K562 (cell line): Measurements from ENCODE around the gene UNC93B1. TPM values are rescaled to one million over a fixed set of nuclear protein-coding genes. Genes with fewer than 3 reads are reported as not detected.

ENCODE experiments used
- ATF1 ChIP-seq, 2 experiments: fragments of 450-650 bp in 1 of 2; IDR thresholded peaks; 2 replicates each; pipeline ENCODE4 v1.6.1; 2016; ENCODE audit warnings: missing compliant biosample characterization in 1 of 2, missing genetic modification characterization in 1 of 2
- BCOR ChIP-seq: fragments of 450-650 bp; IDR thresholded peaks from 2 replicates; pipeline ENCODE4 v1.6.1; 2016
- ID3 ChIP-seq, 2 experiments: fragments of 250-450 bp in 1 of 2; fragments of 450-650 bp in 1 of 2; sonication (Bioruptor Pico) in 1 of 2; IDR thresholded peaks; 2 replicates each; pipeline versions ENCODE4 v1.6.1 to v1.8.0; 2016 to 2021; ENCODE audit warnings: mild to moderate bottlenecking in 2 of 2, moderate library complexity in 2 of 2, missing compliant biosample characterization in 1 of 2, missing genetic modification characterization in 1 of 2
- MBD1 ChIP-seq: fragments of 250-450 bp; sonication (Bioruptor Pico); IDR thresholded peaks from 2 replicates; pipeline ENCODE4 v1.8.0; 2022; ENCODE audit warnings: inconsistent platforms
- MTA1 ChIP-seq: fragments of 450-650 bp; IDR thresholded peaks from 2 replicates; pipeline ENCODE4 v1.6.1; 2017; ENCODE audit warnings: borderline replicate concordance
- NFE2 ChIP-seq: IDR thresholded peaks from 2 replicates; pipeline ENCODE4 v1.6.1; 2014; ENCODE audit warnings: antibody characterized with exemption, low read depth
- NR2C1 ChIP-seq, 2 experiments: fragments of 450-650 bp; IDR thresholded peaks; 2 replicates each; pipeline ENCODE4 v1.6.1; 2017; ENCODE audit warnings: mild to moderate bottlenecking in 2 of 2, antibody characterized with exemption in 1 of 2, inconsistent platforms in 1 of 2, missing compliant biosample characterization in 1 of 2, missing genetic modification characterization in 1 of 2
- PRMT5 ChIP-seq: sonication (generic); formaldehyde crosslinking; IDR thresholded peaks from 2 replicates; pipeline ENCODE4 v1.5.0; 2020; ENCODE audit warnings: missing genetic modification reagents
- RBM39 ChIP-seq: fragments of 200-400 bp; formaldehyde crosslinking; optimal IDR thresholded peaks from 2 replicates; pipeline ENCODE3; 2018; ENCODE audit warnings: low read depth, low read length
- RCOR1 ChIP-seq, 2 experiments: IDR thresholded peaks; 2 replicates each; pipeline ENCODE4 v1.6.1; 2012; ENCODE audit warnings: low read depth in 2 of 2, low read length in 2 of 2, borderline replicate concordance in 1 of 2, improper control_type of control experiment in 1 of 2
- TBL1XR1 ChIP-seq, 2 experiments: IDR thresholded peaks; 2 replicates each; pipeline ENCODE4 v1.6.1; 2012; ENCODE audit warnings: improper control_type of control experiment in 2 of 2, low read length in 2 of 2, mild to moderate bottlenecking in 1 of 2
- TEAD1 ChIP-seq, 2 experiments: fragments of 450-650 bp in 1 of 2; sonication (generic) in 1 of 2; formaldehyde crosslinking; IDR thresholded peaks; 2 replicates each; pipeline versions ENCODE4 v1.4.0 to v1.8.0; 2020 to 2022; ENCODE audit warnings: mild to moderate bottlenecking in 2 of 2, missing genetic modification reagents in 1 of 2
- VEZF1 ChIP-seq: fragments of 200-800 bp; sonication (Bioruptor generic); IDR thresholded peaks from 2 replicates; pipeline ENCODE4 v1.6.1; 2017; ENCODE audit warnings: missing genetic modification characterization, missing compliant biosample characterization
- ZNF133 ChIP-seq: fragments of 250-450 bp; sonication (Bioruptor Pico); IDR thresholded peaks from 2 replicates; pipeline ENCODE4 v1.4.0; 2020; ENCODE audit warnings: mild to moderate bottlenecking
- ZNF436 ChIP-seq: fragments of 250-450, 450-650 bp; sonication (Bioruptor Pico); formaldehyde crosslinking; IDR thresholded peaks from 2 replicates; pipeline ENCODE4 v1.7.0; 2020; ENCODE audit warnings: mild to moderate bottlenecking
- ZNF717 ChIP-seq: fragments of 250-450 bp; sonication (Bioruptor Pico); IDR thresholded peaks from 2 replicates; pipeline ENCODE4 v1.5.0; 2021
- polyA plus RNA-seq, 8 experiments: library from polyadenylated mRNA; depleted of rRNA in 4 of 8; stranded (reverse) in 5 of 8; unstranded in 3 of 8; fragments of >200 nt; fragmentation: Nextera tagmentation in 2 of 8; fragmentation: Illumina TruSeq in 1 of 8; extraction: Ambion mirVana in 2 of 8; extraction: Trizol in 1 of 8; gene quantifications; 2 replicates each; pipeline versions ENCODE4 v1.2.1 to v1.2.3, GENCODE V29; 2011 to 2014; ENCODE audit warnings: inconsistent platforms in 1 of 8, missing spikeins in 1 of 8
- total RNA-seq, 7 experiments: library from RNA; depleted of rRNA in 6 of 7; stranded (reverse); fragments of >200 nt in 6 of 7; fragmentation: Illumina TruSeq in 2 of 7; extraction: Trizol in 2 of 7; gene quantifications; 2 replicates each; pipeline versions ENCODE4 v1.2.1 to v1.2.3, GENCODE V29; 2011 to 2021; ENCODE audit warnings: low replicate concordance in 1 of 7
- TF ChIP-seq, protein P1 (sequence below): fragments of 450-650 bp; formaldehyde crosslinking; IDR thresholded peaks from 2 replicates; pipeline ENCODE4 v1.4.0; 2020; ENCODE audit warnings: mild to moderate bottlenecking, moderate library complexity
- TF ChIP-seq, protein P2 (sequence below): IDR thresholded peaks from 3 replicates; pipeline ENCODE4 v1.6.1; 2011; ENCODE audit warnings: borderline replicate concordance, mild to moderate bottlenecking, moderate library complexity; ENCODE audit not compliant: insufficient read length; ENCODE audit errors: extremely low read depth

Gene UNC93B1
- total and polyA plus RNA-seq, 9 of the 15 experiments (the other 6 are each of a cell fraction or from before 2014, with no cell fraction given): 0.10 to 13.6 (median 6.5) TPM

- TF ChIP-seq ZNF436 (CRISPR knock-in tag): peak; percentile 86
- TF ChIP-seq TBL1XR1 (IDR thresholded peaks at IDR 0.05; ENCODE audit: low read length in 2 of 2): no peak
- peak; percentile 97 for TF ChIP-seq BCOR
- TF ChIP-seq NR2C1 (IDR thresholded peaks at IDR 0.05): no peak
- no peak for TF ChIP-seq NR2C1 (tag; IDR thresholded peaks at IDR 0.05)
- TF ChIP-seq, protein P1, sequence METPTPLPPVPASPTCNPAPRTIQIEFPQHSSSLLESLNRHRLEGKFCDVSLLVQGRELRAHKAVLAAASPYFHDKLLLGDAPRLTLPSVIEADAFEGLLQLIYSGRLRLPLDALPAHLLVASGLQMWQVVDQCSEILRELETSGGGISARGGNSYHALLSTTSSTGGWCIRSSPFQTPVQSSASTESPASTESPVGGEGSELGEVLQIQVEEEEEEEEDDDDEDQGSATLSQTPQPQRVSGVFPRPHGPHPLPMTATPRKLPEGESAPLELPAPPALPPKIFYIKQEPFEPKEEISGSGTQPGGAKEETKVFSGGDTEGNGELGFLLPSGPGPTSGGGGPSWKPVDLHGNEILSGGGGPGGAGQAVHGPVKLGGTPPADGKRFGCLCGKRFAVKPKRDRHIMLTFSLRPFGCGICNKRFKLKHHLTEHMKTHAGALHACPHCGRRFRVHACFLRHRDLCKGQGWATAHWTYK (CRISPR knock-in tag): no peak
- TF ChIP-seq ATF1 (CRISPR knock-in tag; IDR thresholded peaks at IDR 0.05): no peak
- TF ChIP-seq ATF1 (tag; IDR thresholded peaks at IDR 0.05): no peak
- TF ChIP-seq MBD1 (CRISPR knock-in tag): no peak
- TF ChIP-seq NFE2: no peak
- no peak for TF ChIP-seq ZNF717
- TF ChIP-seq RCOR1 (IDR thresholded peaks at IDR 0.05; ENCODE audit: borderline replicate concordance in 1 of 2, low read depth in 2 of 2, low read length in 2 of 2): peak in 1 of 2 experiments; percentile 61; a peak in 1 of 4 replicates
- TF ChIP-seq PRMT5: no peak
- no peak for TF ChIP-seq ID3 (CRISPR knock-in tag; IDR thresholded peaks at IDR 0.05)
- TF ChIP-seq ID3 (tag; IDR thresholded peaks at IDR 0.05): no peak
- TF ChIP-seq MTA1: no peak
- no peak for TF ChIP-seq RBM39
- TF ChIP-seq VEZF1 (CRISPR knock-in tag): no peak
- no peak for TF ChIP-seq ZNF133
- TF ChIP-seq, protein P2, sequence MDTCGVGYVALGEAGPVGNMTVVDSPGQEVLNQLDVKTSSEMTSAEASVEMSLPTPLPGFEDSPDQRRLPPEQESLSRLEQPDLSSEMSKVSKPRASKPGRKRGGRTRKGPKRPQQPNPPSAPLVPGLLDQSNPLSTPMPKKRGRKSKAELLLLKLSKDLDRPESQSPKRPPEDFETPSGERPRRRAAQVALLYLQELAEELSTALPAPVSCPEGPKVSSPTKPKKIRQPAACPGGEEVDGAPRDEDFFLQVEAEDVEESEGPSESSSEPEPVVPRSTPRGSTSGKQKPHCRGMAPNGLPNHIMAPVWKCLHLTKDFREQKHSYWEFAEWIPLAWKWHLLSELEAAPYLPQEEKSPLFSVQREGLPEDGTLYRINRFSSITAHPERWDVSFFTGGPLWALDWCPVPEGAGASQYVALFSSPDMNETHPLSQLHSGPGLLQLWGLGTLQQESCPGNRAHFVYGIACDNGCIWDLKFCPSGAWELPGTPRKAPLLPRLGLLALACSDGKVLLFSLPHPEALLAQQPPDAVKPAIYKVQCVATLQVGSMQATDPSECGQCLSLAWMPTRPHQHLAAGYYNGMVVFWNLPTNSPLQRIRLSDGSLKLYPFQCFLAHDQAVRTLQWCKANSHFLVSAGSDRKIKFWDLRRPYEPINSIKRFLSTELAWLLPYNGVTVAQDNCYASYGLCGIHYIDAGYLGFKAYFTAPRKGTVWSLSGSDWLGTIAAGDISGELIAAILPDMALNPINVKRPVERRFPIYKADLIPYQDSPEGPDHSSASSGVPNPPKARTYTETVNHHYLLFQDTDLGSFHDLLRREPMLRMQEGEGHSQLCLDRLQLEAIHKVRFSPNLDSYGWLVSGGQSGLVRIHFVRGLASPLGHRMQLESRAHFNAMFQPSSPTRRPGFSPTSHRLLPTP: no peak
- peak in 1 of 2 experiments; percentile 83; a peak in 2 of 4 replicates for TF ChIP-seq TEAD1 (CRISPR knock-in tag; IDR thresholded peaks at IDR 0.05)
These were observed 37.8 kb upstream of the UNC93B1 start (continued) for GRCh38 chr11:68041617-68042218.
